ENCODE results near the gene DSCAML1. TPM values are rescaled to one million over a fixed set of nuclear protein-coding genes. Genes with fewer than 3 reads are reported as not detected.
"Not testable (repeated sequence)": the region's sequence is repeated elsewhere in the genome, so short reads cannot be mapped to it uniquely, and the experiment has no call there.

The DSCAML1 gene
- total RNA-seq, 2 experiments from 2014 or later = 0.29 to 0.67 TPM

GRCh38 chr11:117781627-117782026 lies 15.4 kb downstream of the DSCAML1 start:
- ChIA-PET POLR2A (no interaction called here), CTCF (no interaction called here)
- no peak for DNase-seq
- H3K36me3 Mint-ChIP-seq = no peaks in the 10 kb centered on the region
- H3K4me3 Mint-ChIP-seq = no peak overlapping the region
- H3K27me3 Mint-ChIP-seq = peaks cover 47% of the 10 kb centered on the region
- H3K9me3 Mint-ChIP-seq = no peaks in the 10 kb centered on the region
- no peak overlapping the region for H3K27ac Mint-ChIP-seq
- no peaks in the 10 kb centered on the region for H3K4me1 Mint-ChIP-seq (ENCODE audit: low read depth)
- intact Hi-C loops (cut with micrococcal nuclease) = no loop called here

- no peak for DNase-seq
- Mint-ChIP-seq H3K9me3 (no peaks in the 10 kb centered on the region), H3K27ac (no peak overlapping the region), H3K36me3 (no peaks in the 10 kb centered on the region), H3K27me3 (peaks cover 44% of the 10 kb centered on the region), H3K4me3 (no peak overlapping the region), H3K4me1 (ENCODE audit: low read depth) (no peaks in the 10 kb centered on the region)
- CTCF ChIA-PET = no interaction called here
- POLR2A ChIA-PET = no interaction called here
- intact Hi-C loops (cut with micrococcal nuclease) = no loop called here
Observed at GRCh38 chr11:117780456-117780855, 16.6 kb downstream of the DSCAML1 start.

DNA sequence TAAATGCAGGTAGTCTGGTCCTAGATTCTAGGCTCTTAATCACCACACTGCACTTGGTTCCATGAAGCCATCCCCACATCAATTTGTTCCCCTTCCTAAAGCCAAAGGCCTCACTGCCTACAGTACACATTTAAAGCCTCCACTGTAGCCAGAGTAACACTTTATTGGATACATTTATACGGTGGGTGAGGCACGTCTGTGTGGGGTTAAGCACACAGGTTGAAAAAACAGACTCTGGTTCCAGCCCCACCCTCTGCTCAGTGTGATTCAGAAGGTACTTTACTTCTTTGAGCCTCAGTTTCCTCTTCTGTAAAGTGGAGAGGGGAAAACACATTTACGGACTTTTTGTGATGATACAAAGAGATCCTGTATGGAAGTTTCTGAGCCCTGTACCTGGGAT lies 22.5 kb downstream of the DSCAML1 start:
- POLR2A ChIA-PET = no interaction called here
- H3K9me3 Mint-ChIP-seq = no peaks in the 10 kb centered on the region
- H3K4me1 Mint-ChIP-seq (ENCODE audit: low read depth) = no peaks in the 10 kb centered on the region
- no peak overlapping the region for H3K27ac Mint-ChIP-seq
- DNase-seq = no peak
- intact Hi-C loops (cut with micrococcal nuclease) = no loop called here
- CTCF ChIA-PET = no interaction called here
- no peak overlapping the region for H3K4me3 Mint-ChIP-seq
- H3K27me3 Mint-ChIP-seq = peaks cover 19% of the 10 kb centered on the region
- H3K36me3 Mint-ChIP-seq = no peaks in the 10 kb centered on the region

DNA sequence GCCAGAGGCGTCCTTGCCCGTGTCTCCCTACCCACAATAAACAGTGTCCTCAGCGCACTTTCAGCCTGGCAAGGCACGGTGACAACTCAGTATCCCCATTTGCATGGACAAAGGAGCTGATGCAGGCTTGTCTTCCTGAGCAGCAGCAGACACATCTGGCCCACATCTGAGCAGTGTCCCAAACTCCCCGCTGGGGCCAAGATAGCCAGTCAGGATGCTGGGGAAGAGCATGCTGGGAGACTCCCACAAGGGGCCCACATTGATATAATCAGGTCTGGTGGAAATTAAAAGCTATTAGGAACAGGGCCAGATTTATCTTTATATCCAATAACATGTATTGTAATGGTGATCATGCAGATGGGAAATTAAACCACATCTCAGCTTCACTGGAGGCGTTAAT lies 24.7 kb downstream of the DSCAML1 start:
- Mint-ChIP-seq H3K27me3 (peaks cover 12% of the 10 kb centered on the region), H3K9me3 (no peaks in the 10 kb centered on the region), H3K27ac (no peak overlapping the region), H3K4me1 (ENCODE audit: low read depth) (no peaks in the 10 kb centered on the region), H3K36me3 (no peaks in the 10 kb centered on the region), H3K4me3 (no peak overlapping the region)
- DNase-seq = no peak
- ChIA-PET CTCF (no interaction called here), POLR2A (no interaction called here)
- intact Hi-C loops (cut with micrococcal nuclease) = no loop called here

- Mint-ChIP-seq H3K4me3 (no peak overlapping the region), H3K27me3 (peaks cover 9% of the 10 kb centered on the region), H3K9me3 (no peaks in the 10 kb centered on the region), H3K27ac (no peak overlapping the region), H3K36me3 (no peaks in the 10 kb centered on the region), H3K4me1 (ENCODE audit: low read depth) (no peaks in the 10 kb centered on the region)
- POLR2A ChIA-PET = no interaction called here
- intact Hi-C loops (cut with micrococcal nuclease) = no loop called here
- CTCF ChIA-PET = no interaction called here
- DNase-seq = no peak
Observed at GRCh38 chr11:117771841-117772240, 25.2 kb downstream of the DSCAML1 start.

DNA sequence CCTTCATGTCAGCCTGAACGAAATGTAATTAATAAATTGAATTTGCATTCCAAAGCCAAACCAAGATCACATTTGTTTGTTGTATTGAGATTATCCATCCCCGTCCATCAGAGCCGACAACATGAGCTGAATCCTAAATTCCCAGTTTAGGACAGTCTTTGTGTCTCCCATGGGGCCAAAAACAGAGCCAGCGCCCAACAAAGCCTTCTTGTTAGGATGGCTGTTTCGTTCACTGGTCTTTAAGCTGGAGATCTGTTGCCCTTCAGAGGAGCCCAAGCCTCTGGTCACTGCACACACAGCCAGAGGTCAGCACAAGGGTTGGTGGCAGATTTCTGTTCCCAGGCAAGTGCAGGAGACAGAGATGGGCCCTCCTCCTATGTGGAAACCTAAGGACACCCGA lies 25.8 kb downstream of the DSCAML1 start:
- no peak overlapping the region for H3K27ac Mint-ChIP-seq
- H3K4me1 Mint-ChIP-seq (ENCODE audit: low read depth) = no peaks in the 10 kb centered on the region

DNA sequence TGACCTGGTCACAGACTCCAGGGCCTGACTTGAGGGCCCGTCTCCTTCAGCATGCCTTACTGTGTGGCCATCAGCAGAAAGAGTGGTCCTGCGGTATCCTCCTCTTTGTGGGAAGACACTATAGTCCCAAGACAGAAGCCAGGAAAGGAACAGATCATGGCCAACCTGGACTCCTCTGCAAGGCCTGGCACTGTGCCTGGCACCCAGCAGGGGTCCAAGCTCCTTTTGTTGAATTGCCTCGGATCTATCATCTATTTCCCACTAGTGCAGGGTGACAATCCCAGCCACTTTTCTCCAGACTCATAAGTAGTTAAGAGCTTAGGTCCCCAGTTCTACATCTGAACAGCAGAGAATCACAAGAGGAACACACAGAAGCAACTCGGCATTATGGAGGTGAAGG lies 27.0 kb downstream of the DSCAML1 start:
- intact Hi-C loops (cut with micrococcal nuclease) = no loop called here
- CTCF ChIA-PET = no interaction called here
- no peaks in the 10 kb centered on the region for H3K4me1 Mint-ChIP-seq (ENCODE audit: low read depth)

More for the DNA sequence above, 25.8 kb downstream of the DSCAML1 start:
- no peaks in the 10 kb centered on the region for H3K9me3 Mint-ChIP-seq
- ChIA-PET POLR2A (no interaction called here), CTCF (no interaction called here)
- intact Hi-C loops (cut with micrococcal nuclease) = no loop called here
- H3K4me3 Mint-ChIP-seq = no peak overlapping the region
- no peak for DNase-seq
- H3K27me3 Mint-ChIP-seq = peaks cover 2% of the 10 kb centered on the region
- H3K36me3 Mint-ChIP-seq = no peaks in the 10 kb centered on the region

DNA sequence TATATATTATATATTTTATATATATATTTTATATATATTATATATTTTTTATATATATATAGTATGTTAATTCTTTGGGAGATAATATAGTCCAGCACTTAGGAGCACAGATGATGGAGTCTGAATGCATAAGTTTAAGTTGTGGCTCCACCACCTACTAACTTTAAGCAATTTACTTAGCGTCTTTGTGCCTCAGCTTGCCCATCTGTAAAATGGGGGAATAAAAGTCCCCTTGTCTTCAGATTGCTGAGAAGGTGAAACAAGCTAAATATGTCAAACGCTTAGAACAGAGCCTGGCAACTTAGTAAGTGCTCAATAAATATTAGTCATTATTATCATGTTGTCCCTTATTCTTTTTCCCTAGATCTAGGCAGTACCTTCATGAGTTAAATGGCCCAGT lies 27.5 kb downstream of the DSCAML1 start:
- H3K27ac Mint-ChIP-seq = no peak overlapping the region
- POLR2A ChIA-PET = no interaction called here
- H3K36me3 Mint-ChIP-seq = no peaks in the 10 kb centered on the region
- no peaks in the 10 kb centered on the region for H3K9me3 Mint-ChIP-seq
- no peaks in the 10 kb centered on the region for H3K27me3 Mint-ChIP-seq
- H3K4me3 Mint-ChIP-seq = no peak overlapping the region
- intact Hi-C loops (cut with micrococcal nuclease) = no loop called here
- no peaks in the 10 kb centered on the region for H3K4me1 Mint-ChIP-seq (ENCODE audit: low read depth)
- CTCF ChIA-PET = no interaction called here
- no peak for DNase-seq

More for the DNA sequence above, 27.0 kb downstream of the DSCAML1 start:
- no peak for DNase-seq
- H3K36me3 Mint-ChIP-seq = no peaks in the 10 kb centered on the region
- no peak overlapping the region for H3K27ac Mint-ChIP-seq
- no peaks in the 10 kb centered on the region for H3K27me3 Mint-ChIP-seq
- POLR2A ChIA-PET = no interaction called here
- no peak overlapping the region for H3K4me3 Mint-ChIP-seq
- no peaks in the 10 kb centered on the region for H3K9me3 Mint-ChIP-seq

GRCh38 chr11:117768506-117768905 lies 28.5 kb downstream of the DSCAML1 start:
- POLR2A ChIA-PET = no interaction called here
- Mint-ChIP-seq H3K27ac (no peak overlapping the region), H3K36me3 (no peaks in the 10 kb centered on the region), H3K27me3 (peaks cover 2% of the 10 kb centered on the region), H3K4me3 (no peak overlapping the region), H3K4me1 (ENCODE audit: low read depth) (no peaks in the 10 kb centered on the region), H3K9me3 (no peaks in the 10 kb centered on the region)
- intact Hi-C loops (cut with micrococcal nuclease) = no loop called here
- CTCF ChIA-PET = no interaction called here
- no peak for DNase-seq

GRCh38 chr11:117767071-117767470 lies 29.9 kb downstream of the DSCAML1 start:
- no peaks in the 10 kb centered on the region for H3K36me3 Mint-ChIP-seq
- H3K9me3 Mint-ChIP-seq = no peaks in the 10 kb centered on the region
- intact Hi-C loops (cut with micrococcal nuclease) = no loop called here
- H3K27me3 Mint-ChIP-seq = peaks cover 3% of the 10 kb centered on the region
- CTCF ChIA-PET = no interaction called here
- DNase-seq = no peak
- H3K4me1 Mint-ChIP-seq (ENCODE audit: low read depth) = no peaks in the 10 kb centered on the region
- POLR2A ChIA-PET = no interaction called here
- no peak overlapping the region for H3K4me3 Mint-ChIP-seq
- H3K27ac Mint-ChIP-seq = no peak overlapping the region

GRCh38 chr11:117766576-117766975 lies 30.4 kb downstream of the DSCAML1 start:
- no peaks in the 10 kb centered on the region for H3K36me3 Mint-ChIP-seq
- no peaks in the 10 kb centered on the region for H3K9me3 Mint-ChIP-seq
- no peak for DNase-seq
- H3K4me1 Mint-ChIP-seq (ENCODE audit: low read depth) = no peaks in the 10 kb centered on the region
- no peak overlapping the region for H3K4me3 Mint-ChIP-seq
- CTCF ChIA-PET = no interaction called here
- intact Hi-C loops (cut with micrococcal nuclease) = no loop called here
- POLR2A ChIA-PET = no interaction called here
- H3K27ac Mint-ChIP-seq = no peak overlapping the region
- peaks cover 3% of the 10 kb centered on the region for H3K27me3 Mint-ChIP-seq

GRCh38 chr11:117766026-117766425 lies 31.0 kb downstream of the DSCAML1 start:
- H3K27ac Mint-ChIP-seq = no peak overlapping the region
- DNase-seq = no peak
- POLR2A ChIA-PET = no interaction called here
- H3K27me3 Mint-ChIP-seq = peaks cover 3% of the 10 kb centered on the region
- intact Hi-C loops (cut with micrococcal nuclease) = no loop called here
- no peaks in the 10 kb centered on the region for H3K36me3 Mint-ChIP-seq
- no peaks in the 10 kb centered on the region for H3K4me1 Mint-ChIP-seq (ENCODE audit: low read depth)
- no peak overlapping the region for H3K4me3 Mint-ChIP-seq
- CTCF ChIA-PET = interaction anchor here (1.0 kb wide), 1 partner anchor 340 kb away, joined by 3 read pairs; no protein-coding TSS in a partner anchor
- H3K9me3 Mint-ChIP-seq = no peaks in the 10 kb centered on the region

DNA sequence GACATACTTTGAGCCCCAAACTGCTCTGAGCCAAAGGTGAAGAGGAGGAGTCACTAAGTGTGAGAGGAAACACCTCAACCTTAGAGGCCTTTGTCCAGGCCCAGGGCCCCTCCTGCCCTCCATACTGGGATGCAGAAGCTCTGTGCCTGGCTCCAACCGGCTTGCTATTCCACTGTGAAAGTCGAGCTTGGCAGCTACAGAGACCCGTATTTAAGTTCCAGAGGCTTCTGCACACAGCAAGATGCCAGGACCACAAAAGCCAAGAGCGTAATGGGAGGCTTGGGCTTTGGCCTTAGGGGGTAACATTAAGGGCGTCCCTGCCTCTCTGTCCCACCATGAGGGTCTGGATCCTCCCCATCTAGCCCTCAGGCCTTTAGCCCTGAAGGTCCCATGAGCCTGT lies 31.9 kb downstream of the DSCAML1 start:
- intact Hi-C loops (cut with micrococcal nuclease) = no loop called here
- ChIA-PET POLR2A (no interaction called here), CTCF (interaction anchor here (1.0 kb wide), 1 partner anchor 339 kb away, joined by 3 read pairs; no protein-coding TSS in a partner anchor)
- no peak overlapping the region for H3K4me3 Mint-ChIP-seq
- H3K36me3 Mint-ChIP-seq = no peaks in the 10 kb centered on the region
- no peak for DNase-seq
- H3K4me1 Mint-ChIP-seq (ENCODE audit: low read depth) = no peaks in the 10 kb centered on the region
- H3K9me3 Mint-ChIP-seq = no peaks in the 10 kb centered on the region
- H3K27ac Mint-ChIP-seq = no peak overlapping the region
- H3K27me3 Mint-ChIP-seq = peaks cover 3% of the 10 kb centered on the region

- H3K9me3 Mint-ChIP-seq; CTCF ChIA-PET; POLR2A ChIA-PET; DNase-seq; H3K36me3 Mint-ChIP-seq; H3K4me1 Mint-ChIP-seq (ENCODE audit: low read depth); H3K4me3 Mint-ChIP-seq; intact Hi-C loops (cut with micrococcal nuclease); H3K27me3 Mint-ChIP-seq; H3K27ac Mint-ChIP-seq: not testable (repeated sequence)
Observed at GRCh38 chr11:117763465-117763864, 33.6 kb downstream of the DSCAML1 start.
